Stomach (tissue), 9 donors: Measurements from ENCODE around the gene HNRNPC. TPM values are rescaled to one million over a fixed set of nuclear protein-coding genes. Genes with fewer than 3 reads are reported as not detected.
A peak's percentile ranks its signal among the peaks of the same experiment; 100 is the strongest.
"Not testable (repeated sequence)": the region's sequence is repeated elsewhere in the genome, so short reads cannot be mapped to it uniquely, and the experiment has no call there.

Experiments used
- DNase-seq, 2 donors: peaks; one replicate each; pipeline versions ENCODE4 v3.0.0 to v3.0.0-alpha.2; 2013 to 2019
- H3K27ac ChIP-seq, 5 donors: fragments of 200-600 bp in 4 of 5; sonication (generic) in 4 of 5; one replicate each; pipeline ENCODE4 v1.5.1; 2013 to 2019; ENCODE audit warnings: mild to moderate bottlenecking in 1 of 5, moderate library complexity in 1 of 5
- H3K27me3 ChIP-seq, 3 donors: fragments of 200-600 bp; sonication (generic); one replicate each; pipeline ENCODE4 v1.5.1; 2017 to 2019; ENCODE audit warnings: mixed run types in 1 of 3
- H3K36me3 ChIP-seq, 4 donors: fragments of 200-600 bp; sonication (generic); 1 replicate in 3 of 4; 2 replicates in 1 of 4; pipeline ENCODE4 v1.5.1; 2016 to 2019
- H3K4me1 ChIP-seq, 4 donors: fragments of 200-600 bp; sonication (generic); one replicate each; pipeline ENCODE4 v1.5.1; 2016 to 2019
- H3K4me3 ChIP-seq, 4 donors: fragments of 200-600 bp; sonication (generic) in 3 of 4; one replicate each; pipeline ENCODE4 v1.5.1; 2016 to 2019; ENCODE audit warnings: mild to moderate bottlenecking in 1 of 4
- H3K9me3 ChIP-seq, 4 donors: fragments of 200-600 bp; sonication (generic); one replicate each; pipeline ENCODE4 v1.5.1; 2016 to 2019
- EP300 ChIP-seq: sonication (generic); formaldehyde crosslinking; IDR thresholded peaks from one replicate; pipeline ENCODE4 v1.6.1; 2017; ENCODE audit warnings: antibody characterized with exemption
- POLR2A ChIP-seq, 4 donors: fragments of 450-650 bp; IDR thresholded peaks; one replicate each; pipeline ENCODE4 v1.6.1; 2016; ENCODE audit warnings: antibody characterized with exemption in 4 of 4, control low read depth in 2 of 4, mild to moderate bottlenecking in 1 of 4, moderate library complexity in 1 of 4
- POLR2AphosphoS5 ChIP-seq, 3 donors: sonication (generic); formaldehyde crosslinking; IDR thresholded peaks; one replicate each; pipeline ENCODE4 v1.6.1; 2016; ENCODE audit warnings: antibody characterized with exemption in 3 of 3
- WGBS, 5 donors: extraction: QIAGEN DNeasy Blood & Tissue Kit in 3 of 5; methylation state at CpG; one replicate each; pipeline versions ENCODE4 v1.1.5 to v1.1.7; 2013 to 2018; 5-methylcytosine and 5-hydroxymethylcytosine counted together
- intact Hi-C: fragments of 100-400 bp; cut with DNase I; formaldehyde crosslinking; loops from one replicate; pipeline ENCODE4 v1.15.1; 2023; ENCODE audit warnings: low total_unique reads
- polyA plus RNA-seq, 3 donors: library from polyadenylated mRNA; stranded (reverse); fragments of 200-250 nt; gene quantifications; one replicate each; pipeline ENCODE4 v1.2.3, GENCODE V29; 2013
- total RNA-seq, 5 donors: library from RNA; depleted of rRNA; stranded (reverse); fragments of >200 nt; gene quantifications; one replicate each; pipeline versions ENCODE4 v1.1.0 to v1.2.3, GENCODE V29; 2014 to 2016
- TF ChIP-seq, protein P1 (sequence below), 7 experiments: fragments of 450-650 bp in 4 of 7; fragments of 200-600 bp in 3 of 7; sonication (generic) in 3 of 7; IDR thresholded peaks; one replicate each; pipeline ENCODE4 v1.5.1; 2016 to 2019; ENCODE audit warnings: antibody characterized with exemption in 7 of 7, control low read depth in 2 of 7, mild to moderate bottlenecking in 1 of 7
- donor health status: healthy with polysubstance abuse.
- donor health status: Bipolar disorder and iron deficiency.
- donor health status: healthy.

HNRNPC gene
- total and polyA plus RNA-seq, 8 donors, result 110 to 516 (median 398) TPM

GRCh38 chr14:21279783-21280182 lies 10.5 kb upstream of the HNRNPC start, which contains the start of gene RPGRIP1:
RPGRIP1 (plus strand) TSS chr14:21280083; CDS start chr14:21287977, 7,894 bp downstream.
- no peak for DNase-seq
- WGBS, 5 donors, result 90 to 98% (median 94%) methylated on average over 2 of the region's 2 CpGs
- no peaks in the 10 kb centered on the region for H3K9me3 ChIP-seq
- H3K4me3 ChIP-seq, result no peak within 1 kb of the TSS
- no peaks in the 10 kb centered on the region for H3K27me3 ChIP-seq
- TF ChIP-seq, protein P1, sequence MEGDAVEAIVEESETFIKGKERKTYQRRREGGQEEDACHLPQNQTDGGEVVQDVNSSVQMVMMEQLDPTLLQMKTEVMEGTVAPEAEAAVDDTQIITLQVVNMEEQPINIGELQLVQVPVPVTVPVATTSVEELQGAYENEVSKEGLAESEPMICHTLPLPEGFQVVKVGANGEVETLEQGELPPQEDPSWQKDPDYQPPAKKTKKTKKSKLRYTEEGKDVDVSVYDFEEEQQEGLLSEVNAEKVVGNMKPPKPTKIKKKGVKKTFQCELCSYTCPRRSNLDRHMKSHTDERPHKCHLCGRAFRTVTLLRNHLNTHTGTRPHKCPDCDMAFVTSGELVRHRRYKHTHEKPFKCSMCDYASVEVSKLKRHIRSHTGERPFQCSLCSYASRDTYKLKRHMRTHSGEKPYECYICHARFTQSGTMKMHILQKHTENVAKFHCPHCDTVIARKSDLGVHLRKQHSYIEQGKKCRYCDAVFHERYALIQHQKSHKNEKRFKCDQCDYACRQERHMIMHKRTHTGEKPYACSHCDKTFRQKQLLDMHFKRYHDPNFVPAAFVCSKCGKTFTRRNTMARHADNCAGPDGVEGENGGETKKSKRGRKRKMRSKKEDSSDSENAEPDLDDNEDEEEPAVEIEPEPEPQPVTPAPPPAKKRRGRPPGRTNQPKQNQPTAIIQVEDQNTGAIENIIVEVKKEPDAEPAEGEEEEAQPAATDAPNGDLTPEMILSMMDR (IDR thresholded peaks at IDR 0.05), result no peak
- no peak for TF ChIP-seq POLR2A (IDR thresholded peaks at IDR 0.05)
- no peak for TF ChIP-seq EP300
- TF ChIP-seq POLR2AphosphoS5 (IDR thresholded peaks at IDR 0.05), result no peak
- no peaks in the 10 kb centered on the region for H3K4me1 ChIP-seq
- no peak within 1 kb of the TSS for H3K27ac ChIP-seq
- intact Hi-C loops, result loop anchor here (10.0 kb wide), 1 partner anchor 55 kb away; no protein-coding TSS in a partner anchor
- no peaks in the 10 kb centered on the region for H3K36me3 ChIP-seq

DNA sequence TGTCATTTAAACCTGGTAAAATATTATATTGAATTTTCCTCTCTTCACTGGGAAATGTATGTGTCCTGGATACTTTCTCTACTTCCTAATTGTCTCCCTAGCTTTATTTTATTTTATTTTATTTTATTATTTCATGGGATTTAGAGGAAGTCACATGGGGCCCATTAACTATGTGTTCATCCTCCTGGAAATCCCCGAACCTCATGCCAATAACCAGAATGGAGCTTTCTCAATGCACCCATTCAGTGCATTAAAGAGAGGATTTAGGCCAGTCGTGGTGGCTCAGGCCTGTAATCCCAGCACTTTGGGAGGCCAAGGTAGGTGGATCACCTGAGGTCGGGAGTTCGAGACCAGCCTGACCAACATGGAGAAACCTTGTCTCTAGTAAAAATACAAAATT lies 9.4 kb upstream of the HNRNPC start:
- no peak for DNase-seq
- Histone ChIP-seq H3K4me3 (no peak overlapping the region), H3K27me3 (no peaks in the 10 kb centered on the region), H3K4me1 (no peaks in the 10 kb centered on the region), H3K27ac (no peak overlapping the region), H3K36me3 (no peaks in the 10 kb centered on the region), H3K9me3 (no peaks in the 10 kb centered on the region)
- no peak for TF ChIP-seq EP300
- TF ChIP-seq POLR2AphosphoS5 (IDR thresholded peaks at IDR 0.05), result no peak
- TF ChIP-seq POLR2A (IDR thresholded peaks at IDR 0.05), result no peak
- TF ChIP-seq, protein P1 (IDR thresholded peaks at IDR 0.05), result no peak
- intact Hi-C loops, result no loop called here
- WGBS, 5 donors, result 80 to 88% (median 86%) methylated on average over 4 of the region's 4 CpGs

DNA sequence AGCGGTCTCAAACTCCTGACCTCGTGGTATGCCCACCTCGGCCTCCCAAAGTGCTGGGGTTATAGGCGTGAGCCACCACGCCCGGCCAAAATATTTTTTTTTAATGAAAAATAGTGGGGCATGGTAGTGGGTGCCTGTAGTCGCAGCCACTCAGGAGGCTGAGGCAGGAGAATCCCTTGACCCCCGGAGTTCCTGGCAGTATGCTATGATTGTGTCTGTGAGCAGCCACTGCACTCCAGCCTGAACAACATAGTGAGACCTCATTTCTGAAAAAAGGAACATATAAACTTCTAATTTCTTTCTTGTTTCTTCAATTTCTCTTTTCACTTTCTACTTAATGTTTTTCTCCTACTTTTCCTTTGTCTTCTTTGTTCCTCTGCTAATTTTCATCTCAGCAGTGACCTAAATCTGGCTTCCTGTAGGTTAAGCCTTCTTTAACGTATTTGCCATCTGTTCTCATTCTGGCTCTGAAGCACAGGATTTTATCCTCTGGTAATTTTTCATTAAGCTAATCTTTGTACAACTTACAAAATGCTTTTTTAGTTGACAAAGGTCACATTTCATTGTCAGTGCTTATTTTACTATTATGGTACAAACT lies 6.1 kb upstream of the HNRNPC start:
- intact Hi-C loops, result no loop called here
- 82 to 90% (median 87%) methylated on average over 9 of the region's 9 CpGs for WGBS, 5 donors

GRCh38 chr14:21272661-21273060 lies 3.4 kb upstream of the HNRNPC start:
- DNase-seq, H3K9me3 ChIP-seq, H3K27ac ChIP-seq, H3K36me3 ChIP-seq, intact Hi-C loops, H3K27me3 ChIP-seq, H3K4me3 ChIP-seq: not testable (repeated sequence)
- H3K4me1 ChIP-seq, result peaks cover 3 to 15% (median 7%) of the 10 kb centered on the region in 4 donors
- 92 to 96% (median 95%) methylated on average over 17 of the region's 17 CpGs for WGBS, 5 donors

More for the DNA sequence above, 6.1 kb upstream of the HNRNPC start:
- TF ChIP-seq POLR2AphosphoS5 (IDR thresholded peaks at IDR 0.05) (no peak), POLR2A (IDR thresholded peaks at IDR 0.05) (no peak), EP300 (no peak)
- TF ChIP-seq, protein P1 (IDR thresholded peaks at IDR 0.05), result no peak
- H3K9me3 ChIP-seq, result no peaks in the 10 kb centered on the region
- no peak for DNase-seq
- peaks cover 0 to 3% (median 0%) of the 10 kb centered on the region in 4 donors for H3K4me1 ChIP-seq
- H3K27me3 ChIP-seq, result no peaks in the 10 kb centered on the region
- H3K4me3 ChIP-seq, result no peak overlapping the region
- no peak overlapping the region for H3K27ac ChIP-seq
- H3K36me3 ChIP-seq, result no peaks in the 10 kb centered on the region

DNA sequence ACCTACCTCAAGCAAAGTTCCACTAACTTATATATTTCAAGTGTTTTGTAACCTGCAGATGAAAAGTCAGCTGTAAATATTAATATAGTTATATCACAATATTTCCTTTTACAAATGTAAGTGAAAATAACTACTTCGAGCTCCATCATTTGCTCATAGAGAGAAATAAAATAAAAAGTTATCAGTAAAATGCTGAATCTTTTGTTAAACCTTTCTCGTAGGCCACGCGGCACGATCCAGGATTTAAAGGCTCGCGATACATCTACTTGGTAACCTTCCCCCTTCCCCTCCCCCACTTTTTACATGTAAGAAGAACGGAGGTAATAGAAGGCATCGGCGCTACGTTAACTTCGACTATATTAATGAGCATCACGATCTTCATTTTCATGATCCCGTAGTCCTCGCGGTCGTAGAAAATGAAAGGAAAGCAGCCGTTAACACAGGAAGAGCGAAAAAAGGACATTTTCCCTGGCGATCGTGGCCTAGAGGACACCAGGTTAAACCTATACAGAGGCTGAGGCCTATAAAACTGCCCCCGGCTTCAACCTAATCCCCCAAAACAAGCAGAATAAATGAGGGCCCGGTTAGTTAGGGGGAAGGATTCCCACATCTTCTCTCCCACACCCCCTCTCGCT lies 508 bp downstream of the HNRNPC start:
- peaks cover 31 to 52% (median 44%) of the 10 kb centered on the region in 4 donors for H3K4me1 ChIP-seq
- no peaks in the 10 kb centered on the region for H3K9me3 ChIP-seq
- WGBS, 5 donors, result 0 to 1% (median 0%) methylated on average over 24 of the region's 24 CpGs
- TF ChIP-seq, protein P1 (IDR thresholded peaks at IDR 0.05), result no peak
- TF ChIP-seq EP300, result no peak
- H3K27me3 ChIP-seq, result no peaks in the 10 kb centered on the region
- H3K4me3 ChIP-seq, result peak overlapping the region; percentile 67 to 95 (median 74)
- DNase-seq, result peak; percentile 30 to 90
- H3K36me3 ChIP-seq, result peaks cover 0 to 29% (median 20%) of the 10 kb centered on the region in 4 donors
- peak overlapping the region; percentile 86 to 97 (median 97) for H3K27ac ChIP-seq
- intact Hi-C loops, result no loop called here
